ENCODE results near the gene ARMC5.
A peak's percentile ranks its signal among the peaks of the same experiment; 100 is the strongest.

Gene ARMC5

GRCh38 chr16:31460582-31461002 lies 1.3 kb downstream of the ARMC5 start:
- H3K4me3 ChIP-seq (replicated peaks; ENCODE audit: low read depth, low read length) = peak overlapping the region; percentile 79
- peak; percentile 60 for TF ChIP-seq CTCF (IDR thresholded peaks at IDR 0.05; ENCODE audit: low read depth, low read length, missing control alignments)
- DNase-seq (ENCODE audit: extremely low read depth, low read depth) = peak; percentile 69

DNA sequence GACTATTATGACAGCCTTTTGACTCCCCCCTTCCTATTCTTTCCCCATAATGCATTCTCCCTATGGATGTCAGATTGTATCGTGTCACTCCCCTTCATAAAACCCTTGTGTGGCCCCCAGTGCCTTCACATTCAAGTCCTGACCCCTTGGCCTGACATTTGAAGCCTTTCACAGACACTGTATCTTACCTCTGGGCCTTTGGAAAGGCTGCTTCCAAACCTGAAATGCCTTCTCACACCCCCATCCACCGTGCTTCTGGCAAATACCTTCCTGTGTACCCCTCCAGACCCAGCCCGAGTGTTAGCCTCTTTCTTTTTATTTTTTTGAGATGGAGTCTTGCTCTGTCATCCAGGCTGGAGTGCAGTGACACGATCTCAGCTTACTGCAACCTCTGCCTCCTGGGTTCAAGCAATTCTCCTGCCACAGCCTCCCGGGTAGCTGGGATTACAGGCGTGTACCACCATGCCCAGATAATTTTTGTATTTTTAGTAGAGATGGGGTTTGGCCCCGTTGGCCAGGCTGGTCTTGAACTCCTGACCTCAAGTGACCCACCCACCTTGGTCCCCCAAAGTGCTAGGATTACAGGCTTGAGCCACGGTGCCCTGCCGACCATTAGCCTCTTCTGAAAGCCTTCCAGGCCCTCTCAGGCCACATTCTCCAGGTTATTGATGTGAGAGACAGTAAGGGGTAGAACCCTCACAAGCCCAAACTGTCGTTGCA lies 2.1 kb downstream of the ARMC5 start:
- DNase-seq (ENCODE audit: extremely low read depth, low read depth) = no peak
- no peak for TF ChIP-seq CTCF (IDR thresholded peaks at IDR 0.05; ENCODE audit: low read depth, low read length, missing control alignments)
- no peak overlapping the region for H3K4me3 ChIP-seq (replicated peaks; ENCODE audit: low read depth, low read length)

- no peak for DNase-seq (ENCODE audit: extremely low read depth, low read depth)
- no peak for TF ChIP-seq CTCF (IDR thresholded peaks at IDR 0.05; ENCODE audit: low read depth, low read length, missing control alignments)
- no peak overlapping the region for H3K4me3 ChIP-seq (replicated peaks; ENCODE audit: low read depth, low read length)
These were observed 2.9 kb downstream of the ARMC5 start for GRCh38 chr16:31461921-31462804.

GRCh38 chr16:31464348-31464769 lies 5.1 kb downstream of the ARMC5 start:
- no peak for TF ChIP-seq CTCF (IDR thresholded peaks at IDR 0.05; ENCODE audit: low read depth, low read length, missing control alignments)
- no peak overlapping the region for H3K4me3 ChIP-seq (replicated peaks; ENCODE audit: low read depth, low read length)
- DNase-seq (ENCODE audit: extremely low read depth, low read depth) = no peak

DNA sequence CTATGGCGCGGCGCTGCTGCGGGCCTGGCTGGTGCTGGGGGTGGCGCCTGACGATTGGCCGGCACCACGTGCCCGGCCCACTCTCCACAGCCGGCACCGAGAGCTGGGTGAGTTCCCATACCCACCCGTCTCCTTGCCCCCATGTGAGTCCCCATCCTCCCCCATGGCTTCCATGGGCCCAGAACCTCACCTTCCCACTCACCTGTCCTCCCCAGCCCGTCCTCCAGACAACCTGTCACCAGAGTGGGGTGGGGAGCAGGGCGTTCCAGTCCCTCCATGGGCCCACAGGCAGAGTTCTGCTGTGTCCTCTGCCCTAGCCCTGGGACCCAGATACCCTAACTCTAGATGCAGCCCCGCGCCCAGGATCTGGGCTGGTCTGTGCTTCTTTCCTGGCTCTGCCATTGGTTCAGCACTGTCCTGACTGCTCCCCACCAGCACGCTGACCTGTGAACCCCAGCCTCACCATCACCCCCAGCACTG lies 5.5 kb downstream of the ARMC5 start:
- TF ChIP-seq CTCF (IDR thresholded peaks at IDR 0.05; ENCODE audit: low read depth, low read length, missing control alignments) = no peak
- DNase-seq (ENCODE audit: extremely low read depth, low read depth) = no peak
- no peak overlapping the region for H3K4me3 ChIP-seq (replicated peaks; ENCODE audit: low read depth, low read length)

DNA sequence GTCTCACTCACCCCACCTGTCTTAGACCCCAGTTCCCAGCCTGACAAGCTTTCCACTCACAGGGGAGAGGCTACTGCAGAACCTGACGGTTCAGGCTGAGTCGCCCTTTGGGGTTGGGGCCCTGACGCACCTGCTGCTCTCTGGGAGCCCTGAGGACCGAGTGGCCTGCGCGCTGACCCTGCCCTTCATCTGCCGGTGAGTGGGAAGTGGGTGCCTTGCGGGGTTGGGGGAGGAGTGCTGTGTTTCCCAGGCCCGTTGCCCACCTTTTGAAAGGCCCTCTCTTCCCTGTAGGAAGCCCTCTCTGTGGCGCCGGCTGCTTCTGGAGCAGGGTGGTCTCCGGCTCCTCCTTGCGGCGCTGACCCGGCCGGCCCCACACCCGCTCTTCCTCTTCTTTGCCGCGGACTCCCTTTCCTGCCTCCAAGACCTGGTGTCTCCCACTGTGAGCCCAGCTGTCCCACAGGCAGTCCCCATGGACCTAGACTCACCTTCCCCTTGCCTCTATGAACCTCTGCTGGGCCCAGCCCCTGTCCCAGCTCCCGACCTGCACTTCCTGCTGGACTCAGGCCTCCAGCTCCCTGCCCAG lies 6.6 kb downstream of the ARMC5 start:
- no peak overlapping the region for H3K4me3 ChIP-seq (replicated peaks; ENCODE audit: low read depth, low read length)
- no peak for DNase-seq (ENCODE audit: extremely low read depth, low read depth)
- no peak for TF ChIP-seq CTCF (IDR thresholded peaks at IDR 0.05; ENCODE audit: low read depth, low read length, missing control alignments)
